Measurements from ENCODE around the gene VPS13C. TPM values are rescaled to one million over a fixed set of nuclear protein-coding genes. Genes with fewer than 3 reads are reported as not detected.

VPS13C gene
- total RNA-seq, 1 experiment from 2014 or later = 40.0 TPM

DNA sequence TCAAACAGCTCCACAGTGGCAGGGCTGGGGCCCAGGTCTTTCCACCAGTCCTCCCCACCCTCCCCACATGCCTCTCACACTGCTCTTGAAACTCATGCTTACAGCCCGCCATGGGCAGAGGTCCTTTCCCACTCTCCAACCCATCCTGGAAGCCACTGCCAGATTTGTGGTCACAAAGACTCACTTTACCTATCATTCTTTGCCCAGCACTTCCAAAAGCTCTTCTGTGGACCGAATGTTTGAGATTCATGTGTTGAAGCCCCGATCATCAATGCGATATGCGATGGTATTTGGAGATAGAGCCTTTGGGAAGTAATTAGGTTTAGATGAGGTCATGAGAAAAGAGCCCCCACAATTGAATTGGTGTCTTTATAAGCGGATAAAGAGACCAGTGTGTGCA lies 247.8 kb downstream of the VPS13C start:
- Histone ChIP-seq H3K4me1 (replicated peaks; ENCODE audit: insufficient read depth) (no peaks in the 10 kb centered on the region), H3K27me3 (ENCODE audit: insufficient read depth, low read depth) (peaks cover 63% of the 10 kb centered on the region), H2AFZ (no peak overlapping the region), H3K36me3 (ENCODE audit: low read depth) (no peaks in the 10 kb centered on the region), H3K9me2 (ENCODE audit: insufficient read depth) (no peaks in the 10 kb centered on the region), H4K20me1 (ENCODE audit: insufficient read depth) (no peaks in the 10 kb centered on the region), H3K27ac (no peak overlapping the region), H3F3A (ENCODE audit: insufficient read depth, low read depth) (no peaks in the 10 kb centered on the region), H3K79me2 (ENCODE audit: low read depth) (no peaks in the 10 kb centered on the region), H3K9me3 (ENCODE audit: insufficient read depth, low read depth) (no peaks in the 10 kb centered on the region), H3K4me2 (no peak overlapping the region), H3K4me3 (no peak overlapping the region)
- BruUV-seq (replicated peaks) = no TSS peak
- TF ChIP-seq EZH2 (IDR thresholded peaks at IDR 0.05; ENCODE audit: low read depth) = no peak
- TF ChIP-seq CTCF (conservative IDR thresholded peaks at IDR 0.05) = no peak
- DNase-seq = no peak
- POLR2A ChIA-PET (ENCODE audit: unreplicated experiment) = no interaction called here
- CTCF ChIA-PET = no interaction called here
- intact Hi-C loops (cut with micrococcal nuclease; ENCODE audit: unreplicated experiment) = no loop called here

DNA sequence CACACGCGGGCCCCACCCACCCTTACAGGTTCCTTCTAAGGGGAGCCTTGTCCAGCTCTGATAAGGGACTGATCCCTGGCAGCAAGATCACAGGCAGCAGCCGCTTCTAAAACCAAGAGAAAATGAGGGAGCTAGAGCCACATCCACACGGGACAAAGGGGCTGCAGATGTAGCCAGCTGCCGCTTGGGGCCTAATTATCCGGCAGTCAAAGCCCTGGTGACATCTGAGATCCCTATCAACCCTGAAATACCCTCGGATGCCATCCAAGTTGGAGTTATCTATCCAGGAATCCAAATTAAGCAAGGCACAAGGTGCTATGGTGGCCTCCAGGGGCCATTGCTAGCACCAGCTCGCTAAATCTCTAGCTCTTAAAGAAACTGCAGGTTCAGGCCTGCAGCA lies 248.3 kb downstream of the VPS13C start:
- no peaks in the 10 kb centered on the region for H3F3A ChIP-seq (ENCODE audit: insufficient read depth, low read depth)
- BruUV-seq (replicated peaks) = no TSS peak
- CTCF ChIA-PET = no interaction called here
- no peak for TF ChIP-seq CTCF (conservative IDR thresholded peaks at IDR 0.05)
- TF ChIP-seq EZH2 (IDR thresholded peaks at IDR 0.05; ENCODE audit: low read depth) = no peak
- H3K9me3 ChIP-seq (ENCODE audit: insufficient read depth, low read depth) = no peaks in the 10 kb centered on the region
- no peaks in the 10 kb centered on the region for H3K9me2 ChIP-seq (ENCODE audit: insufficient read depth)
- no peak overlapping the region for H3K27ac ChIP-seq
- DNase-seq = no peak
- no peaks in the 10 kb centered on the region for H3K79me2 ChIP-seq (ENCODE audit: low read depth)
- intact Hi-C loops (cut with micrococcal nuclease; ENCODE audit: unreplicated experiment) = no loop called here
- H3K36me3 ChIP-seq (ENCODE audit: low read depth) = no peaks in the 10 kb centered on the region
- peaks cover 67% of the 10 kb centered on the region for H3K27me3 ChIP-seq (ENCODE audit: insufficient read depth, low read depth)
- H3K4me2 ChIP-seq = no peak overlapping the region
- H2AFZ ChIP-seq = no peak overlapping the region
- no peaks in the 10 kb centered on the region for H4K20me1 ChIP-seq (ENCODE audit: insufficient read depth)
- H3K4me1 ChIP-seq (replicated peaks; ENCODE audit: insufficient read depth) = no peaks in the 10 kb centered on the region
- H3K4me3 ChIP-seq = no peak overlapping the region
- POLR2A ChIA-PET (ENCODE audit: unreplicated experiment) = no interaction called here

- Histone ChIP-seq H3K9me3 (ENCODE audit: insufficient read depth, low read depth) (no peaks in the 10 kb centered on the region), H4K20me1 (ENCODE audit: insufficient read depth) (no peaks in the 10 kb centered on the region), H3K4me3 (no peak overlapping the region), H3K79me2 (ENCODE audit: low read depth) (no peaks in the 10 kb centered on the region), H3K4me2 (no peak overlapping the region), H3K4me1 (replicated peaks; ENCODE audit: insufficient read depth) (no peaks in the 10 kb centered on the region), H3K27ac (no peak overlapping the region), H3K27me3 (ENCODE audit: insufficient read depth, low read depth) (peaks cover 78% of the 10 kb centered on the region), H2AFZ (no peak overlapping the region), H3F3A (ENCODE audit: insufficient read depth, low read depth) (no peaks in the 10 kb centered on the region), H3K36me3 (ENCODE audit: low read depth) (no peaks in the 10 kb centered on the region), H3K9me2 (ENCODE audit: insufficient read depth) (no peaks in the 10 kb centered on the region)
- no peak for DNase-seq
- intact Hi-C loops (cut with micrococcal nuclease; ENCODE audit: unreplicated experiment) = no loop called here
- no peak for TF ChIP-seq CTCF (conservative IDR thresholded peaks at IDR 0.05)
- no peak for TF ChIP-seq EZH2 (IDR thresholded peaks at IDR 0.05; ENCODE audit: low read depth)
- POLR2A ChIA-PET (ENCODE audit: unreplicated experiment) = no interaction called here
- CTCF ChIA-PET = no interaction called here
- BruUV-seq (replicated peaks) = no TSS peak
These were observed 251.0 kb downstream of the VPS13C start for GRCh38 chr15:61809216-61809615.
